Activated CD4-positive, alpha-beta T cell treated with anti-CD3 and anti-CD28 coated beads for 36 hours (primary cell): ENCODE results near the gene PPP1R3F. TPM values are rescaled to one million over a fixed set of nuclear protein-coding genes. Genes with fewer than 3 reads are reported as not detected.
"Not testable (repeated sequence)": the region's sequence is repeated elsewhere in the genome, so short reads cannot be mapped to it uniquely, and the experiment has no call there.

Experiments
- ATAC-seq: fragments of 200-7000 bp; cut with Tn5 transposase; one replicate; pipeline ENCODE4 v1.10.0; 2021; ENCODE audit warnings: mild to moderate bottlenecking, moderate library complexity
- CTCF ChIA-PET: fragments of 350-600 bp; sonication (Branson Sonifier 250); formaldehyde crosslinking; loops from one replicate; lab custom pipeline; 2021; ENCODE audit warnings: antibody characterized with exemption; lab: Charles Lee
- POLR2A ChIA-PET: fragments of 350-600 bp; sonication (Branson Sonifier 250); formaldehyde crosslinking; loops from one replicate; lab custom pipeline; 2021; ENCODE audit warnings: antibody characterized with exemption, inconsistent platforms; lab: Charles Lee
- DNase-seq: peaks from one replicate; pipeline ENCODE4 v3.0.0-alpha.2; 2020
- H3K27ac Mint-ChIP-seq: one replicate; pipeline ENCODE4 v1.8.0; 2021; ENCODE audit warnings: mixed read lengths
- H3K27me3 Mint-ChIP-seq: one replicate; pipeline ENCODE4 v1.8.0; 2021; ENCODE audit warnings: mixed read lengths
- H3K36me3 Mint-ChIP-seq: one replicate; pipeline ENCODE4 v1.8.0; 2021; ENCODE audit warnings: low read depth, mixed read lengths
- H3K4me1 Mint-ChIP-seq: one replicate; pipeline ENCODE4 v1.8.0; 2021; ENCODE audit warnings: mixed read lengths
- H3K4me3 Mint-ChIP-seq: one replicate; pipeline ENCODE4 v1.8.0; 2021; ENCODE audit warnings: mild to moderate bottlenecking, moderate library complexity, mixed read lengths
- H3K9me3 Mint-ChIP-seq: one replicate; pipeline ENCODE4 v1.8.0; 2021; ENCODE audit warnings: low read depth, mixed read lengths
- intact Hi-C, 2 experiments: fragments of 100-400 bp; cut with DNase I in 1 of 2; cut with micrococcal nuclease in 1 of 2; formaldehyde crosslinking; loops; one replicate each; pipeline versions ENCODE4 v1.14.2 to v1.15.1; 2022 to 2024; cut with DNase I, micrococcal nuclease
- total RNA-seq, 2 experiments: library from RNA; stranded (reverse); gene quantifications; one replicate each; pipeline ENCODE4 v1.2.3, GENCODE V29; 2021

Gene PPP1R3F
- total RNA-seq, 2 experiments from 2014 or later = 4.4 to 4.7 TPM

DNA sequence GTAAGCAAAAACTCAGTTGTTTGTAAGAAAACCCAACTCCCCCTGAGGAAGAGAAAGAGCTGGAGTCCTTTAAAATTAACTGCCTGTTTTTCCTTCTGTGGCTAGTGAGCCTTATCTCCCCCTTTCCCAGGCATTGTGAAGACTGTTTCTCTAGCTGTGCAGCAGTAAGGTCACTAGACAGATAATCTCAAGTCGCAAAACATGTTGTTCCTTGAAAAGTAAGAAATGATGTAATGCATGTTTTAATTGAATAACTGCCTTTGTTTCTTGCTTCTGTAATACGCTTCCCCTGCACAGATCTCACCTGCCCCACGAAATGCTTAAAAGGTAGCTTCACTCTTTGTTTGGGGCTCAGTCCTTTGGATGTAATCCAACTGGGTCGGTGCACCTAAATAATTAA lies 46.5 kb downstream of the PPP1R3F start:
- DNase-seq = no peak
- Mint-ChIP-seq H3K27ac (no peak overlapping the region), H3K36me3 (no peaks in the 10 kb centered on the region), H3K9me3 (no peaks in the 10 kb centered on the region), H3K4me1 (no peaks in the 10 kb centered on the region), H3K4me3 (no peak overlapping the region), H3K27me3 (no peaks in the 10 kb centered on the region)
- no peak for ATAC-seq
- POLR2A ChIA-PET = no interaction called here
- CTCF ChIA-PET = no interaction called here
- intact Hi-C loops = no loop called here

- H3K4me1 Mint-ChIP-seq, CTCF ChIA-PET, ATAC-seq, H3K27me3 Mint-ChIP-seq, H3K27ac Mint-ChIP-seq, H3K4me3 Mint-ChIP-seq, POLR2A ChIA-PET, intact Hi-C loops, H3K9me3 Mint-ChIP-seq, H3K36me3 Mint-ChIP-seq, DNase-seq: not testable (repeated sequence)
Observed at GRCh38 chrX:49321737-49322136, 52.1 kb downstream of the PPP1R3F start, which contains the start of gene GAGE12J. Gene GAGE12J (plus strand): TSS chrX:49322037. CDS start chrX:49323194, 1,157 bp downstream.

DNA sequence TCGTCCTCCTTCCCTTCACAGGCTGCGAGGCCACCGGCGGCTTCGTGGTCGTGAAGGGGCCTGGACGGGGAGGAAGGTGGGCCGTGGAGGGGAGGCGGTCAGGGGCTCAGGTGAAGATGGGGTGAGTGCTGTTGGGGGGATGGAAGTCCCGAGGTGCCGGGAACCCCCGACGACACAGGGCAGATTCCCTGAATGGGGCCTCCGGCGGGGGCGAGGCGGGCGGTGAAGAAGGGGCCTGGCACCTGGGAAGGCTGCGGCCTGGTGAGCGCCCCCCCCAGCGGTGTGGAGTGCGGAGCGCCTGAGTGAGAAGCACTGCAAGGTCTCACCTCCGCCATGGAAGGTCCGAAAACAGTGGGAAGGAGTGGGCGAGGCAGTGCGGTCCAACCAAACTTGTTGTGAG lies 52.7 kb downstream of the PPP1R3F start:
- H3K4me3 Mint-ChIP-seq, H3K4me1 Mint-ChIP-seq, POLR2A ChIA-PET, H3K27ac Mint-ChIP-seq, H3K9me3 Mint-ChIP-seq, intact Hi-C loops, ATAC-seq, DNase-seq, H3K27me3 Mint-ChIP-seq, CTCF ChIA-PET, H3K36me3 Mint-ChIP-seq: not testable (repeated sequence)

- H3K36me3 Mint-ChIP-seq = not testable (repeated sequence)
Observed at GRCh38 chrX:49323735-49324134, 54.1 kb downstream of the PPP1R3F start.

DNA sequence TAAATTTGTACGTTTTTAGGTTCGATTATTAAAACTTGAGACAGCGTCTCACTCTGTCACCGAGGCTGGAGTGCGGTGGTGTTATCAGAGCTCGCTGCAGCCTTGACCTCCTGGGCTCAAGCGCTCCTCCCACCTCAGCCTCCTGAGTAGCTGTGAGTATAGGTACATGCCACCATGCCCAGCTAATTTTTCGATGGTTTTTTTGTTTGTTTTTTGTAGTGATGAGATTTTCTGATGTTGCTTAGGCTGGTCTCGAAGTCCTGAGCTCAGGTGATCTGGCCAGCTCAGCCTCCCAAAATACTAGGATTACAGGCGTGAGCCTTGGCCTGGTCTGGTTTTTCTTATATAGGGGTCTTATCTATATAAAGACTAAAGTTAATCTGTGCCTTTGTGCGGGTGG lies 60.8 kb downstream of the PPP1R3F start:
- CTCF ChIA-PET, H3K27me3 Mint-ChIP-seq, intact Hi-C loops, H3K4me3 Mint-ChIP-seq, ATAC-seq, H3K4me1 Mint-ChIP-seq, H3K27ac Mint-ChIP-seq, DNase-seq, H3K36me3 Mint-ChIP-seq, H3K9me3 Mint-ChIP-seq, POLR2A ChIA-PET: not testable (repeated sequence)

More at GRCh38 chrX:49323735-49324134, 54.1 kb downstream of the PPP1R3F start:
- H3K4me1 Mint-ChIP-seq, ATAC-seq, H3K27me3 Mint-ChIP-seq, CTCF ChIA-PET, DNase-seq, H3K4me3 Mint-ChIP-seq, H3K27ac Mint-ChIP-seq, intact Hi-C loops, H3K9me3 Mint-ChIP-seq, POLR2A ChIA-PET: not testable (repeated sequence)

DNA sequence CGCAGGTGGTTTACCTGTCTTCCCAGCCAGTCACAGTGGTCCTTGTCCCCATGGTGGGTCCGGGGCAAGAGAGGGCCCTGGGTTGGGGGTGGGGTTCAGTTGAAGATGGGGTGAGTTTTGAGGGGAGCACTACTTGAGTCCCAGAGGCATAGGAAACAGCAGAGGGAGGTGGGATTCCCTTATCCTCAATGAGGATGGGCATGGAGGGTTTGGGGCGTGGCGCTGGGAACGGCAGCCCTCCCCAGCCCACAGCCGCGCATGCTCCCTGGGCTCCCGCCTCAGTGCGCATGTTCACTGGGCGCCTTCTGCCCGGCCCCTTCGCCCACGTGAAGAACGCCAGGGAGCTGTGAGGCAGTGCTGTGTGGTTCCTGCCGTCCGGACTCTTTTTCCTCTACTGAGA lies 61.7 kb downstream of the PPP1R3F start, which contains the start of gene GAGE13:
Gene GAGE13 (plus strand): TSS at position 301 of the 400 bp plus-strand sequence. CDS start 1,156 bp downstream, outside the sequence.
- DNase-seq, H3K27me3 Mint-ChIP-seq, H3K4me1 Mint-ChIP-seq, ATAC-seq, H3K9me3 Mint-ChIP-seq, H3K27ac Mint-ChIP-seq, H3K36me3 Mint-ChIP-seq, intact Hi-C loops, H3K4me3 Mint-ChIP-seq, POLR2A ChIA-PET, CTCF ChIA-PET: not testable (repeated sequence)

DNA sequence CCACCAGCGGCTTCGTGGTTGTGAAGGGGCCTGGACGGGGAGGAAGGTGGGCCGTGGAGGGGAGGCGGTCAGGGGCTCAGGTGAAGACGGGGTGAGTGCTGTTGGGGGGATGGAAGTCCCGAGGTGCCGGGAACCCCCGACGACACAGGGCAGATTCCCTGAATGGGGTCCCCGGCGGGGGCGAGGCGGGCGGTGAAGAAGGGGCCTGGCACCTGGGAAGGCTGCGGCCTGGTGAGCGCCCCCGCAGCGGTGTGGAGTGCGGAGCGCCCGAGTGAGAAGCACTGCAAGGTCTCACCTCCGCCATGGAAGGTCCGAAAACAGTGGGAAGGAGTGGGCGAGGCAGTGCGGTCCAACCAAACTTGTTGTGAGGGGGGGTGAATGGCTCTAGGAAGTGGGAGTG lies 62.2 kb downstream of the PPP1R3F start:
- POLR2A ChIA-PET, CTCF ChIA-PET, H3K36me3 Mint-ChIP-seq, H3K4me1 Mint-ChIP-seq, DNase-seq, H3K4me3 Mint-ChIP-seq, H3K27me3 Mint-ChIP-seq, H3K9me3 Mint-ChIP-seq, intact Hi-C loops, ATAC-seq, H3K27ac Mint-ChIP-seq: not testable (repeated sequence)

Other genes with a start within 250 kb of the PPP1R3F start
- gene TFE3, start 226.4 kb upstream of the PPP1R3F start, total RNA-seq = 10 to 100 TPM; 27.1 to 27.5 TPM
- 1 to 10 TPM; 3.1 to 3.6 TPM for gene CCDC120, start 210.8 kb upstream of the PPP1R3F start, total RNA-seq
- 10 to 100 TPM in 1 of 2 experiments, 1 to 10 TPM in 1; 9.1 to 11.5 TPM for gene PRAF2, start 195.8 kb upstream of the PPP1R3F start, total RNA-seq
- gene WDR45, start 189.9 kb upstream of the PPP1R3F start, total RNA-seq = 10 to 100 TPM; 22.4 to 23.9 TPM
- 10 to 100 TPM; 17.8 to 21.2 TPM for gene GPKOW, start 146.1 kb upstream of the PPP1R3F start, total RNA-seq
- gene MAGIX, start 107.0 kb upstream of the PPP1R3F start, total RNA-seq = 1 to 10 TPM in 1 of 2 experiments, under 1 TPM in 1; 0.49 to 1.3 TPM
- 100 to 1,000 TPM; 174 to 202 TPM for gene PLP2, start 97.9 kb upstream of the PPP1R3F start, total RNA-seq
- 10 to 100 TPM; 22.3 to 23.0 TPM for gene PRICKLE3, start 83.4 kb upstream of the PPP1R3F start, total RNA-seq
- 1 to 10 TPM; 7.2 to 8.5 TPM for gene SYP, start 69.6 kb upstream of the PPP1R3F start, total RNA-seq
- gene CACNA1F, start 36.5 kb upstream of the PPP1R3F start, total RNA-seq = under 1 TPM; 0.65 to 0.87 TPM
- 10 to 100 TPM; 19.8 to 23.8 TPM for gene CCDC22, start 34.3 kb upstream of the PPP1R3F start, total RNA-seq
- 10 to 100 TPM; 17.9 to 20.0 TPM for gene FOXP3, start 5.1 kb upstream of the PPP1R3F start, total RNA-seq
- not detected for gene GAGE10, start 33.9 kb downstream of the PPP1R3F start, total RNA-seq
- not detected for gene GAGE12J, start 52.2 kb downstream of the PPP1R3F start, total RNA-seq
- gene GAGE13, start 61.8 kb downstream of the PPP1R3F start, total RNA-seq = not detected